ENCODE measurements around the gene SCP2. TPM values are rescaled to one million over a fixed set of nuclear protein-coding genes. Genes with fewer than 3 reads are reported as not detected.

The SCP2 gene
- total and polyA plus RNA-seq, 7 donors = 124 to 792 (median 176) TPM

DNA sequence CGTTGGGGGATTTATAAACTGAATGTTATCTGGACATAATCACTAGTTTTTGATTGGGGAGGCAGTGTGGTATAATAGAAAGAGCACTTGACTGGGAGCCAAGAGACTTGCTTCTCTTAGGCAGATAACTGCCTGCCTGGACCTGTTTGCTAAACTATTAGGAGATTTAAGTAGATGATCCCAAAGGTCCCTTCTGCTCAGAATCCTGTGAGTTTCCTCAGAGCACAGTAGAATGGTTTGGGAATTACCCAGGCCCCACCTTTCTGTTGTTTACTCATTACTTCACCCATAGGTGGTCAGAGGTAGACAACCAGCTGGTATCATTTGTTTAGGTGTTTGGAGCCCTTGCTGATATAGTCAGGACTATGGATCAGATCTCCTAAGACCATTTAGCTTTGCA, 124.6 kb downstream of the SCP2 start:
- 39 to 59% methylated on average over 1 of the region's 1 CpG for WGBS, 2 donors
- TF ChIP-seq POLR2A (IDR thresholded peaks at IDR 0.05) (no peak), EP300 (IDR thresholded peaks at IDR 0.05) (no peak)
- TF ChIP-seq, protein P1, sequence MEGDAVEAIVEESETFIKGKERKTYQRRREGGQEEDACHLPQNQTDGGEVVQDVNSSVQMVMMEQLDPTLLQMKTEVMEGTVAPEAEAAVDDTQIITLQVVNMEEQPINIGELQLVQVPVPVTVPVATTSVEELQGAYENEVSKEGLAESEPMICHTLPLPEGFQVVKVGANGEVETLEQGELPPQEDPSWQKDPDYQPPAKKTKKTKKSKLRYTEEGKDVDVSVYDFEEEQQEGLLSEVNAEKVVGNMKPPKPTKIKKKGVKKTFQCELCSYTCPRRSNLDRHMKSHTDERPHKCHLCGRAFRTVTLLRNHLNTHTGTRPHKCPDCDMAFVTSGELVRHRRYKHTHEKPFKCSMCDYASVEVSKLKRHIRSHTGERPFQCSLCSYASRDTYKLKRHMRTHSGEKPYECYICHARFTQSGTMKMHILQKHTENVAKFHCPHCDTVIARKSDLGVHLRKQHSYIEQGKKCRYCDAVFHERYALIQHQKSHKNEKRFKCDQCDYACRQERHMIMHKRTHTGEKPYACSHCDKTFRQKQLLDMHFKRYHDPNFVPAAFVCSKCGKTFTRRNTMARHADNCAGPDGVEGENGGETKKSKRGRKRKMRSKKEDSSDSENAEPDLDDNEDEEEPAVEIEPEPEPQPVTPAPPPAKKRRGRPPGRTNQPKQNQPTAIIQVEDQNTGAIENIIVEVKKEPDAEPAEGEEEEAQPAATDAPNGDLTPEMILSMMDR (IDR thresholded peaks at IDR 0.05) = no peak
- Histone ChIP-seq H3K27ac (no peak overlapping the region), H3K4me3 (no peak overlapping the region), H3K36me3 (peaks cover 0 to 33% (median 6%) of the 10 kb centered on the region in 4 donors), H3K4me1 (peaks cover 0 to 41% (median 33%) of the 10 kb centered on the region in 4 donors), H3K27me3 (no peaks in the 10 kb centered on the region), H3K9me3 (no peaks in the 10 kb centered on the region)
- DNase-seq = no peak
- intact Hi-C loops (cut with DNase I) = no loop called here

DNA sequence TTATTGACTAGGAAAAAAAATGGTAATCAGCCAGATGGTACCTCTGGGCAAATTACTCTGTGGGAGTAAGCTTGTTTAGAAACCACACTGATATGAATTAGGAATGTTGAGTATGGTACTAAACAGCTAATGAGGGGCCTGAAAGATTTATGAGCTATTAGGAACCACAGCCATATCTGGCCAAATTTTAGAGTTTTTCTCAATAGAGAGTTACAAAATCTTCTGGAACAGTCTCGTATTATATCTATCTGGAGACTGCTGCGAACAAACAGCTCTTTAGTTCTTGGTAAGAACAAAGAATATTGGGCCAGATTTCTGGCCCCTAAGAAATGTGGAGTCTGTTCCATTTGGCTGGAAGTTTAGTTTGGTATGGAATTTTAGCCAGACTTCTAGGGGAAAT, 130.1 kb downstream of the SCP2 start:
- 82 to 86% methylated on average over 2 of the region's 2 CpGs for WGBS, 2 donors
- H3K27ac ChIP-seq = peak overlapping the region; percentile 5 to 56 (median 32)
- no peaks in the 10 kb centered on the region for H3K27me3 ChIP-seq
- H3K4me3 ChIP-seq = no peak overlapping the region
- no peaks in the 10 kb centered on the region for H3K9me3 ChIP-seq
- H3K4me1 ChIP-seq = peaks cover 0 to 40% (median 22%) of the 10 kb centered on the region in 4 donors
- TF ChIP-seq, protein P1 (IDR thresholded peaks at IDR 0.05) = no peak
- TF ChIP-seq EP300 (IDR thresholded peaks at IDR 0.05) = no peak
- no peak for TF ChIP-seq POLR2A (IDR thresholded peaks at IDR 0.05)
- peak in 2 of 4 donors; percentile 5 to 8 for TF ChIP-seq POLR2AphosphoS5 (IDR thresholded peaks at IDR 0.05)
- intact Hi-C loops (cut with DNase I) = no loop called here
- H3K36me3 ChIP-seq = peaks cover 0 to 17% (median 2%) of the 10 kb centered on the region in 4 donors
- no peak for DNase-seq

DNA sequence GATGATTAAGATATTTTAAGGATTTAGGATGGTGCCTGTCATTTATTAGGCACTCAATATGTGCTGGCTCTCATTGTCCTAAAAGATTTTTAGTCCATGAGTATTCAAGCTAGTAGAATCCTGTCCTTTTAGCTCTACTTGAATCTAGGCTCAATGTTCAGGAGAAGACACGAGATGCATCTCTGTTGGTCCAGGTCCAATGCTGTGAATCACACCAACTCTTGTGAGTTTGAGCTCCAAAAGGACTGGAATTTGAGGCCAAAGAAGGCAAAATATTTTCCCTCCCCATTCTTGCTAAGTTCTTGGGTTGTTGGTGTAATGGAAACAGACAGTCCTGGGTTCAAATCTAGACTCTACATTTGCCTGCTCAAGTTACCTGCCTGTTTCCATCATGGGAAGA, 133.5 kb downstream of the SCP2 start:
- intact Hi-C loops (cut with DNase I) = loop anchor here (5.0 kb wide), 2 partner anchors 33 to 138 kb away; partner anchors contain the start of gene ECHDC2
- DNase-seq = peak; percentile 82
- peaks cover 0 to 61% (median 39%) of the 10 kb centered on the region in 4 donors for H3K4me1 ChIP-seq

DNA sequence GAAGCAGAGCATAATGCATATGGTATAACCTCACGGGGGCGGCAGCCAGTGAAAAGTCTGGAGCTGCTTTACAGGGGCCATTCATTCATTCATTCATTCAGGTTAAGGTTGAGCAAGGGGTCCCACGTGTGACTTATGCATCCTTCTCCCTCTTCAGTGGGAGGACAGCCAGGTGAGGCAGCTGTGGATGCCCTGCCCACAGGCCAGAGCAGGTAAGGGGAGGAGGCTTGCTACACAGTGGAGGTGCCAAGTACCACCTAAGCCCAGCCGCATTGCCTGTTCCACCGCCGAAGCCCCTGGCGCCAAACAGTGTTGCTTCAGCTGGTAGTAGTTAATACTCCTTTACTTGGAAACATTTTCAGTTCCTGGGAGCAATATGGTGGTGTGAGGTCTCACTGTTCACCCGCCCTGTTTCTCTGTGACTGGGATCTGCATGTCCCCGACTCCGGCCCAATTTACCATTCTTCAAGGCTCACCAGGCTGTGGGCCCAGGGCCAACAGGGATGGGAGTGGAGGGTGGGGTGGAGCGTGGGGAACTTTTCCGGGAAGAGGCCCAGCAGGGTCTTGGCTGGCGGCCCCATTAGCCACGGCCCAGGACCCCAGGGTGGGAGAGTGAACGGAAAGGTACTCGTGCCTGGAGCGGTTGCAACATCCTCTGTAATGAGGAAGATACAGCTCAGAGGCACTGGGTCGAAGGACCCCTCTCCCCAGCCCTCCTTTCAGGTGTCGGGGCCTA, 134.2 kb downstream of the SCP2 start:
- peaks cover 0 to 61% (median 41%) of the 10 kb centered on the region in 4 donors for H3K4me1 ChIP-seq
- intact Hi-C loops (cut with DNase I) = loop anchor here (5.0 kb wide), 2 partner anchors 34 to 139 kb away; partner anchors contain the start of gene ECHDC2
- TF ChIP-seq POLR2AphosphoS5 (IDR thresholded peaks at IDR 0.05) = peak in 2 of 4 donors; percentile 27 to 30
- TF ChIP-seq EP300 (IDR thresholded peaks at IDR 0.05) = no peak
- no peak for TF ChIP-seq POLR2A (IDR thresholded peaks at IDR 0.05)
- TF ChIP-seq, protein P1 (IDR thresholded peaks at IDR 0.05) = no peak

More for the DNA sequence above, 133.5 kb downstream of the SCP2 start:
- H3K36me3 ChIP-seq = no peaks in the 10 kb centered on the region
- peak overlapping the region; percentile 72 to 85 (median 77) for H3K27ac ChIP-seq
- H3K4me3 ChIP-seq = no peak overlapping the region
- no peaks in the 10 kb centered on the region for H3K27me3 ChIP-seq
- TF ChIP-seq, protein P1 (IDR thresholded peaks at IDR 0.05) = no peak
- TF ChIP-seq POLR2AphosphoS5 (IDR thresholded peaks at IDR 0.05) = peak in 2 of 4 donors; percentile 11 to 27
- H3K9me3 ChIP-seq = no peaks in the 10 kb centered on the region
- 76 to 79% methylated on average over 1 of the region's 1 CpG for WGBS, 2 donors

More for the DNA sequence above, 134.2 kb downstream of the SCP2 start:
- H3K36me3 ChIP-seq = no peaks in the 10 kb centered on the region
- H3K27me3 ChIP-seq = no peaks in the 10 kb centered on the region
- H3K9me3 ChIP-seq = no peaks in the 10 kb centered on the region
- peak overlapping the region; percentile 72 to 85 (median 77) for H3K27ac ChIP-seq
- peak; percentile 88 for DNase-seq
- WGBS, 2 donors = 40 to 49% methylated on average over 19 of the region's 19 CpGs
- peak overlapping the region; percentile 85 to 94 (median 89) for H3K4me3 ChIP-seq
